K562 (cell line): ENCODE measurements around the gene HOXD4. TPM values are rescaled to one million over a fixed set of nuclear protein-coding genes. Genes with fewer than 3 reads are reported as not detected.

Source experiments
- ATAC-seq: fragments of 200-7000 bp; cut with Tn5 transposase; 3 replicates; pipeline ENCODE4 v1.9.1; 2020; ENCODE audit warnings: moderate library complexity
- BruUV-seq: library from RNA; stranded (reverse); fragments of 400-500 nt; replicated peaks from 2 replicates; lab custom pipeline; 2021; lab: Mats Ljungman, UMichigan
- CTCF ChIA-PET: fragments of 300-600 bp; formaldehyde crosslinking; extraction: SDS; loops from one replicate; lab custom pipeline; 2021; ENCODE audit warnings: low intra/inter-chr PET ratio; lab: Yijun Ruan, JAX
- POLR2A ChIA-PET: fragments of 300-600, 350-650 bp; sonication (Branson Sonifier 250); formaldehyde crosslinking; extraction: SDS; loops from one replicate; lab custom pipeline; 2021; ENCODE audit warnings: antibody characterized with exemption, inconsistent platforms; lab: Yijun Ruan, JAX
- DNase-seq, 4 experiments: peaks; one replicate each; pipeline versions ENCODE4 v3.0.0 to v3.0.0-alpha.2; 2011 to 2018; ENCODE audit warnings: low spot score in 3 of 4, mixed read lengths in 3 of 4; ENCODE audit errors: extremely low read depth in 1 of 4
- FAIRE-seq: peaks from 2 replicates; lab custom pipeline; 2011; peaks lifted over from hg19 to GRCh38; lab: Jason Lieb, UNC
- H2AFZ ChIP-seq: 2 replicates; pipeline ENCODE4 v1.6.0; 2011; ENCODE audit warnings: low read depth, low read length, control low read depth, inconsistent platforms
- H3K27ac ChIP-seq: fragments of 200-600 bp; 3 replicates; pipeline ENCODE4 v1.8.0; 2011; ENCODE audit warnings: low read depth, mild to moderate bottlenecking, control low read depth, inconsistent platforms, low read length, moderate library complexity, mixed read lengths; ENCODE audit errors: extremely low read depth
- H3K27me3 ChIP-seq, 2 experiments: fragments of 300-600 bp in 1 of 2; 2 replicates in 1 of 2; 3 replicates in 1 of 2; pipeline versions ENCODE4 v1.6.0 to v1.8.0; 2011; ENCODE audit warnings: inconsistent platforms in 2 of 2, low read length in 2 of 2, mild to moderate bottlenecking in 1 of 2, mixed read lengths in 1 of 2, moderate library complexity in 1 of 2; ENCODE audit not compliant: control insufficient read depth in 2 of 2, insufficient read depth in 2 of 2
- H3K36me3 ChIP-seq: fragments of 300-600 bp; 3 replicates; pipeline ENCODE4 v1.8.0; 2011; ENCODE audit warnings: mild to moderate bottlenecking, low read length, inconsistent platforms; ENCODE audit not compliant: control insufficient read depth, insufficient read depth
- H3K4me1 ChIP-seq, 2 experiments: fragments of 200-600 bp in 1 of 2; replicated peaks in 1 of 2; 2 replicates in 1 of 2; 3 replicates in 1 of 2; pipeline versions ENCODE4 v1.5.1 to v1.8.0; 2011; ENCODE audit warnings: inconsistent platforms in 2 of 2, low read length in 2 of 2, mild to moderate bottlenecking in 1 of 2, mixed read lengths in 1 of 2, moderate library complexity in 1 of 2; ENCODE audit not compliant: control insufficient read depth in 2 of 2, insufficient read depth in 2 of 2
- H3K4me2 ChIP-seq: 2 replicates; pipeline ENCODE4 v1.6.1; 2011; ENCODE audit warnings: low read length, control low read depth, inconsistent platforms, mixed read lengths; ENCODE audit not compliant: insufficient read depth
- H3K4me3 ChIP-seq: fragments of 200-600 bp; sonication (generic), shearing (Covaris generic); 2 replicates; pipeline ENCODE4 v1.5.1; 2016; ENCODE audit warnings: control low read depth, inconsistent platforms
- H3K79me2 ChIP-seq: fragments of 200-600 bp; 3 replicates; pipeline ENCODE4 v1.8.0; 2011; ENCODE audit warnings: low read length, inconsistent platforms; ENCODE audit not compliant: control insufficient read depth, insufficient read depth
- H3K9ac ChIP-seq, 2 experiments: 2 replicates each; pipeline versions ENCODE4 v1.6.0 to v1.6.1; 2011; ENCODE audit warnings: low read depth in 2 of 2, low read length in 2 of 2, control low read depth in 1 of 2, inconsistent platforms in 1 of 2, mild to moderate bottlenecking in 1 of 2, mixed read lengths in 1 of 2; ENCODE audit not compliant: insufficient read depth in 1 of 2
- H3K9me1 ChIP-seq: one replicate; pipeline ENCODE4 v1.6.0; 2011; ENCODE audit warnings: inconsistent platforms, mild to moderate bottlenecking, low read length, moderate library complexity; ENCODE audit not compliant: control insufficient read depth, insufficient read depth
- H3K9me3 ChIP-seq: replicated peaks from 2 replicates; pipeline ENCODE4 v1.5.1; 2011; ENCODE audit warnings: low read depth, low read length, inconsistent platforms; ENCODE audit not compliant: control insufficient read depth, insufficient read depth
- H4K20me1 ChIP-seq: replicated peaks from 2 replicates; pipeline ENCODE4 v1.6.1; 2011; ENCODE audit warnings: low read length, inconsistent platforms, mixed read lengths; ENCODE audit not compliant: control insufficient read depth, insufficient read depth
- PCBP1 ChIP-seq: fragments of 200-400 bp; formaldehyde crosslinking; IDR thresholded peaks from 2 replicates; pipeline ENCODE4 v1.6.1; 2018; ENCODE audit warnings: mild to moderate bottlenecking, low read depth, low read length; ENCODE audit not compliant: poor library complexity, severe bottlenecking
- SUPT5H ChIP-seq: fragments of 450-650 bp; IDR thresholded peaks from 2 replicates; pipeline ENCODE4 v1.6.1; 2016
- WGBS: fragments of 100-300 bp; shearing (Covaris generic); methylation state at CpG from one replicate; pipeline ENCODE4 v1.1.6; 2016; ENCODE audit warnings: low coverage, mixed read lengths; ENCODE audit not compliant: insufficient coverage; ENCODE audit errors: missing lambda C conversion rate; 5-methylcytosine and 5-hydroxymethylcytosine counted together
- in situ Hi-C: fragments of 300-500 bp; cut with MboI; formaldehyde crosslinking; loops from 4 replicates; pipeline ENCODE4 v1.15.0; 2018; ENCODE audit warnings: inconsistent platforms, mixed read lengths
- intact Hi-C: fragments of 100-400 bp; cut with micrococcal nuclease; formaldehyde crosslinking; loops from 2 replicates; pipeline ENCODE4 v1.14.2; 2022
- polyA plus RNA-seq, 8 experiments: library from polyadenylated mRNA; depleted of rRNA in 4 of 8; stranded (reverse) in 5 of 8; unstranded in 3 of 8; fragments of >200 nt; fragmentation: Nextera tagmentation in 2 of 8; fragmentation: Illumina TruSeq in 1 of 8; extraction: Ambion mirVana in 2 of 8; extraction: Trizol in 1 of 8; gene quantifications; 2 replicates each; pipeline versions ENCODE4 v1.2.1 to v1.2.3, GENCODE V29; 2011 to 2014; ENCODE audit warnings: inconsistent platforms in 1 of 8, missing spikeins in 1 of 8
- total RNA-seq, 7 experiments: library from RNA; depleted of rRNA in 6 of 7; stranded (reverse); fragments of >200 nt in 6 of 7; fragmentation: Illumina TruSeq in 2 of 7; extraction: Trizol in 2 of 7; gene quantifications; 2 replicates each; pipeline versions ENCODE4 v1.2.1 to v1.2.3, GENCODE V29; 2011 to 2021; ENCODE audit warnings: low replicate concordance in 1 of 7
- TF ChIP-seq, protein P1 (sequence below): fragments of 250-450 bp; sonication (Bioruptor Pico); IDR thresholded peaks from 2 replicates; pipeline ENCODE4 v1.8.0; 2022; ENCODE audit warnings: inconsistent platforms

The HOXD4 gene
- total and polyA plus RNA-seq, 9 of the 15 experiments (the other 6 are each of a cell fraction or from before 2014, with no cell fraction given): not detected

DNA sequence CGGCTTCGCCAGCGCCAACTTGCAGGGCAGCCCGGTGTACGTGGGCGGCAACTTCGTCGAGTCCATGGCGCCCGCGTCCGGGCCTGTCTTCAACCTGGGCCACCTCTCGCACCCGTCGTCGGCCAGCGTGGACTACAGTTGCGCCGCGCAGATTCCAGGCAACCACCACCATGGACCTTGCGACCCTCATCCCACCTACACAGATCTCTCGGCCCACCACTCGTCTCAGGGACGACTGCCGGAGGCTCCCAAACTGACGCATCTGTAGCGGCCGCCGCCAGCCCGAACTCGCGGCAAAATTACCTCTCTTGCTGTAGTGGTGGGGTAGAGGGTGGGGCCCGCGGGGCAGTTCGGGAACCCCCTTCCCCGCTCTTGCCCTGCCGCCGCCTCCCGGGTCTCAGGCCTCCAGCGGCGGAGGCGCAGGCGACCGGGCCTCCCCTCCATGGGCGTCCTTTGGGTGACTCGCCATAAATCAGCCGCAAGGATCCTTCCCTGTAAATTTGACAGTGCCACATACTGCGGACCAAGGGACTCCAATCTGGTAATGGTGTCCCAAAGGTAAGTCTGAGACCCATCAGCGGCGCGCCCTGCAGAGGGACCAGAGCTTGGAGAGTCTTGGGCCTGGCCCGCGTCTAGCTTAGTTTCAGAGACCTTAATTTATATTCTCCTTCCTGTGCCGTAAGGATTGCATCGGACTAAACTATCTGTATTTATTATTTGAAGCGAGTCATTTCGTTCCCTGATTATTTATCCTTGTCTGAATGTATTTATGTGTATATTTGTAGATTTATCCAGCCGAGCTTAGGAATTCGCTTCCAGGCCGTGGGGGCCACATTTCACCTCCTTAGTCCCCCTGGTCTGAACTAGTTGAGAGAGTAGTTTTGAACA lies 20.9 kb downstream of the HOXD4 start:
- BruUV-seq: no TSS peak
- Histone ChIP-seq H3K4me3 (no peak overlapping the region), H3K27ac (no peak overlapping the region), H3K79me2 (no peaks in the 10 kb centered on the region), H2AFZ (no peak overlapping the region), H3K4me1 (peaks cover 0 to 25% of the 10 kb centered on the region in 2 experiments; a peak in 2 of 5 replicates), H3K9me1 (no peaks in the 10 kb centered on the region), H3K36me3 (no peaks in the 10 kb centered on the region), H3K4me2 (no peak overlapping the region), H3K9ac (no peak overlapping the region), H3K27me3 (peaks cover 44 to 53% of the 10 kb centered on the region in 2 experiments), H3K9me3 (no peaks in the 10 kb centered on the region), H4K20me1 (no peaks in the 10 kb centered on the region; the same call in 1 of the 2 replicates)
- 23% methylated on average over 59 of the region's 60 CpGs for WGBS
- FAIRE-seq (no peak), DNase-seq (no peak), ATAC-seq (no peak)
- POLR2A ChIA-PET: interaction anchor here (0.5 to 0.6 kb wide), 2 partner anchors 17 to 473 kb away, joined by 3 read pairs; no protein-coding TSS in a partner anchor
- in situ Hi-C loops: no loop called here
- intact Hi-C loops: no loop called here
- TF ChIP-seq, protein P1, sequence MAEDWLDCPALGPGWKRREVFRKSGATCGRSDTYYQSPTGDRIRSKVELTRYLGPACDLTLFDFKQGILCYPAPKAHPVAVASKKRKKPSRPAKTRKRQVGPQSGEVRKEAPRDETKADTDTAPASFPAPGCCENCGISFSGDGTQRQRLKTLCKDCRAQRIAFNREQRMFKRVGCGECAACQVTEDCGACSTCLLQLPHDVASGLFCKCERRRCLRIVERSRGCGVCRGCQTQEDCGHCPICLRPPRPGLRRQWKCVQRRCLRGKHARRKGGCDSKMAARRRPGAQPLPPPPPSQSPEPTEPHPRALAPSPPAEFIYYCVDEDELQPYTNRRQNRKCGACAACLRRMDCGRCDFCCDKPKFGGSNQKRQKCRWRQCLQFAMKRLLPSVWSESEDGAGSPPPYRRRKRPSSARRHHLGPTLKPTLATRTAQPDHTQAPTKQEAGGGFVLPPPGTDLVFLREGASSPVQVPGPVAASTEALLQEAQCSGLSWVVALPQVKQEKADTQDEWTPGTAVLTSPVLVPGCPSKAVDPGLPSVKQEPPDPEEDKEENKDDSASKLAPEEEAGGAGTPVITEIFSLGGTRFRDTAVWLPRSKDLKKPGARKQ (CRISPR knock-in tag): no peak
- TF ChIP-seq SUPT5H (no peak), PCBP1 (no peak)
- CTCF ChIA-PET: no interaction called here
